ENCODE data around the gene CACNA1B.

Gene CACNA1B

GRCh38 chr9:138028596-138028995 is 151.0 kb downstream of the CACNA1B start:
- TF ChIP-seq EGR1 (IDR thresholded peaks at IDR 0.05), result no peak
- no peak for TF ChIP-seq TEAD4 (IDR thresholded peaks at IDR 0.05)
- no peak for TF ChIP-seq YY1 (IDR thresholded peaks at IDR 0.05; ENCODE audit: low read depth)
- no peak for TF ChIP-seq USF1 (IDR thresholded peaks at IDR 0.05)
- no peak for TF ChIP-seq CEBPB (IDR thresholded peaks at IDR 0.05)
- TF ChIP-seq NFIC (IDR thresholded peaks at IDR 0.05), result no peak
- TF ChIP-seq ZBTB7A (IDR thresholded peaks at IDR 0.05; ENCODE audit: low read depth), result no peak
- no peak for TF ChIP-seq RAD21 (IDR thresholded peaks at IDR 0.05; ENCODE audit: low read depth)
- TF ChIP-seq TAF1 (IDR thresholded peaks at IDR 0.05; ENCODE audit: low read depth), result no peak
- TF ChIP-seq FOXM1 (IDR thresholded peaks at IDR 0.05; ENCODE audit: borderline replicate concordance, low read depth), result no peak
- TF ChIP-seq TCF12 (IDR thresholded peaks at IDR 0.05; ENCODE audit: low read depth), result no peak
- no peak for TF ChIP-seq CREB1 (IDR thresholded peaks at IDR 0.05; ENCODE audit: low read depth)
- TF ChIP-seq MAX (IDR thresholded peaks at IDR 0.05), result no peak

GRCh38 chr9:138031186-138031585 is 153.6 kb downstream of the CACNA1B start:
- TF ChIP-seq TAF1 (IDR thresholded peaks at IDR 0.05; ENCODE audit: low read depth) (no peak), TEAD4 (IDR thresholded peaks at IDR 0.05) (no peak), FOXM1 (IDR thresholded peaks at IDR 0.05; ENCODE audit: borderline replicate concordance, low read depth) (no peak), CREB1 (IDR thresholded peaks at IDR 0.05; ENCODE audit: low read depth) (no peak), RAD21 (IDR thresholded peaks at IDR 0.05; ENCODE audit: low read depth) (no peak), NFIC (IDR thresholded peaks at IDR 0.05) (no peak), CEBPB (IDR thresholded peaks at IDR 0.05) (no peak)

- TF ChIP-seq EGR1 (IDR thresholded peaks at IDR 0.05), result no peak
- no peak for TF ChIP-seq CEBPB (IDR thresholded peaks at IDR 0.05)
These were observed 156.4 kb downstream of the CACNA1B start for GRCh38 chr9:138033950-138034349.

- TF ChIP-seq TEAD4 (IDR thresholded peaks at IDR 0.05) (no peak), TCF12 (IDR thresholded peaks at IDR 0.05; ENCODE audit: low read depth) (no peak), CREB1 (IDR thresholded peaks at IDR 0.05; ENCODE audit: low read depth) (no peak), ZBTB7A (IDR thresholded peaks at IDR 0.05; ENCODE audit: low read depth) (no peak), EGR1 (IDR thresholded peaks at IDR 0.05) (no peak), YY1 (IDR thresholded peaks at IDR 0.05; ENCODE audit: low read depth) (no peak), USF1 (IDR thresholded peaks at IDR 0.05) (no peak), MAX (IDR thresholded peaks at IDR 0.05) (no peak), EP300 (IDR thresholded peaks at IDR 0.05; ENCODE audit: borderline replicate concordance) (no peak), TAF1 (IDR thresholded peaks at IDR 0.05; ENCODE audit: low read depth) (no peak), NFIC (IDR thresholded peaks at IDR 0.05) (no peak), RAD21 (IDR thresholded peaks at IDR 0.05; ENCODE audit: low read depth) (no peak), FOXM1 (IDR thresholded peaks at IDR 0.05; ENCODE audit: borderline replicate concordance, low read depth) (no peak), CEBPB (IDR thresholded peaks at IDR 0.05) (no peak)
- TF ChIP-seq, protein P1, sequence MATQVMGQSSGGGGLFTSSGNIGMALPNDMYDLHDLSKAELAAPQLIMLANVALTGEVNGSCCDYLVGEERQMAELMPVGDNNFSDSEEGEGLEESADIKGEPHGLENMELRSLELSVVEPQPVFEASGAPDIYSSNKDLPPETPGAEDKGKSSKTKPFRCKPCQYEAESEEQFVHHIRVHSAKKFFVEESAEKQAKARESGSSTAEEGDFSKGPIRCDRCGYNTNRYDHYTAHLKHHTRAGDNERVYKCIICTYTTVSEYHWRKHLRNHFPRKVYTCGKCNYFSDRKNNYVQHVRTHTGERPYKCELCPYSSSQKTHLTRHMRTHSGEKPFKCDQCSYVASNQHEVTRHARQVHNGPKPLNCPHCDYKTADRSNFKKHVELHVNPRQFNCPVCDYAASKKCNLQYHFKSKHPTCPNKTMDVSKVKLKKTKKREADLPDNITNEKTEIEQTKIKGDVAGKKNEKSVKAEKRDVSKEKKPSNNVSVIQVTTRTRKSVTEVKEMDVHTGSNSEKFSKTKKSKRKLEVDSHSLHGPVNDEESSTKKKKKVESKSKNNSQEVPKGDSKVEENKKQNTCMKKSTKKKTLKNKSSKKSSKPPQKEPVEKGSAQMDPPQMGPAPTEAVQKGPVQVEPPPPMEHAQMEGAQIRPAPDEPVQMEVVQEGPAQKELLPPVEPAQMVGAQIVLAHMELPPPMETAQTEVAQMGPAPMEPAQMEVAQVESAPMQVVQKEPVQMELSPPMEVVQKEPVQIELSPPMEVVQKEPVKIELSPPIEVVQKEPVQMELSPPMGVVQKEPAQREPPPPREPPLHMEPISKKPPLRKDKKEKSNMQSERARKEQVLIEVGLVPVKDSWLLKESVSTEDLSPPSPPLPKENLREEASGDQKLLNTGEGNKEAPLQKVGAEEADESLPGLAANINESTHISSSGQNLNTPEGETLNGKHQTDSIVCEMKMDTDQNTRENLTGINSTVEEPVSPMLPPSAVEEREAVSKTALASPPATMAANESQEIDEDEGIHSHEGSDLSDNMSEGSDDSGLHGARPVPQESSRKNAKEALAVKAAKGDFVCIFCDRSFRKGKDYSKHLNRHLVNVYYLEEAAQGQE (IDR thresholded peaks at IDR 0.05; ENCODE audit: low read depth), result no peak
These were observed 159.6 kb downstream of the CACNA1B start for GRCh38 chr9:138037140-138037539.

DNA sequence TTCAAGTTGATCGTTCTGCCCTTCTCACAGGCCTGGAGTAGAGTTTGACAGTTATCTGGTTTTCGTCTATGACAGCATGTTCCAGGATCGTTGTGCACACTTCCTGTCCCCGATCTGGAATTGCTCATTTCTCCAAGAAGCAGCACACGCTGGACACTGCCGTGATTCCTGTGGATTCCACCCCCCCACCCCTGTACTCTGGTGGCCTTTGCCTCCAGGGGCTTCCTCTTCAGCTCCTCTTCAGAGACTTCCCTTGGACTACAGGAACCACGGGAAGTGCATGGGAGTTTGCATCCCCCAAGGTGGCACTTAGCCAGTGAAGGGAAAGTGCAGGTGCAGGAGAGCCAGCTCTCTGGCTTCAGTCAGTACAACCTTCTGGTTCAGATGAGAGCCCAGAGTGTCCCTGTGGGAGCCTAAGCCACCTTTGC is 160.7 kb downstream of the CACNA1B start:
- TF ChIP-seq USF1 (IDR thresholded peaks at IDR 0.05), result no peak
- TF ChIP-seq TEAD4 (IDR thresholded peaks at IDR 0.05), result no peak
- TF ChIP-seq YY1 (IDR thresholded peaks at IDR 0.05; ENCODE audit: low read depth), result no peak
- no peak for TF ChIP-seq CREB1 (IDR thresholded peaks at IDR 0.05; ENCODE audit: low read depth)
- TF ChIP-seq FOXM1 (IDR thresholded peaks at IDR 0.05; ENCODE audit: borderline replicate concordance, low read depth), result no peak
- TF ChIP-seq EGR1 (IDR thresholded peaks at IDR 0.05), result no peak
- no peak for TF ChIP-seq MAX (IDR thresholded peaks at IDR 0.05)
- TF ChIP-seq ZBTB7A (IDR thresholded peaks at IDR 0.05; ENCODE audit: low read depth), result no peak
- TF ChIP-seq, protein P1 (IDR thresholded peaks at IDR 0.05; ENCODE audit: low read depth), result no peak
- TF ChIP-seq EP300 (IDR thresholded peaks at IDR 0.05; ENCODE audit: borderline replicate concordance), result no peak
- no peak for TF ChIP-seq NFIC (IDR thresholded peaks at IDR 0.05)
- no peak for TF ChIP-seq RAD21 (IDR thresholded peaks at IDR 0.05; ENCODE audit: low read depth)
- TF ChIP-seq TCF12 (IDR thresholded peaks at IDR 0.05; ENCODE audit: low read depth), result no peak
- no peak for TF ChIP-seq CEBPB (IDR thresholded peaks at IDR 0.05)

Data from Ishikawa (cell line).